HepG2 (cell line): ENCODE results near the gene LRRC3B. TPM values are rescaled to one million over a fixed set of nuclear protein-coding genes. Genes with fewer than 3 reads are reported as not detected.

Source experiments
- ATAC-seq: fragments of 200-7000 bp; cut with Tn5 transposase; 3 replicates; pipeline ENCODE4 v1.9.1; 2020; ENCODE audit warnings: mild to moderate bottlenecking, moderate library complexity
- BruUV-seq: library from RNA; stranded (reverse); fragments of 400-500 nt; replicated peaks from 2 replicates; lab custom pipeline; 2021; lab: Mats Ljungman, UMichigan
- CTCF ChIA-PET: fragments of 300-600 bp; formaldehyde crosslinking; extraction: SDS; loops from one replicate; lab custom pipeline; 2021; ENCODE audit warnings: low total read pairs, inconsistent platforms, low intra/inter-chr PET ratio; lab: Yijun Ruan, JAX
- POLR2A ChIA-PET: fragments of 350-600 bp; sonication (Branson Sonifier 250); formaldehyde crosslinking; loops from one replicate; lab custom pipeline; 2020; ENCODE audit warnings: antibody characterized with exemption, inconsistent platforms; lab: Yijun Ruan, JAX
- DNase-seq: peaks from one replicate; pipeline ENCODE4 v3.0.0-alpha.2; 2015; ENCODE audit warnings: low spot score
- FAIRE-seq: peaks from 3 replicates; lab custom pipeline; 2011; peaks lifted over from hg19 to GRCh38; lab: Jason Lieb, UNC
- H2AFZ ChIP-seq: one replicate; pipeline ENCODE4 v1.6.1; 2011; ENCODE audit warnings: low read length, inconsistent platforms
- H3K27ac ChIP-seq: fragments of 300-600 bp; 3 replicates; pipeline ENCODE4 v1.8.0; 2011; ENCODE audit warnings: mixed run types, mild to moderate bottlenecking, mixed read lengths, low read length, inconsistent platforms; ENCODE audit not compliant: insufficient read depth; ENCODE audit errors: extremely low read length
- H3K27me3 ChIP-seq, 2 experiments: fragments of 200-600 bp in 1 of 2; 2 replicates in 1 of 2; 3 replicates in 1 of 2; pipeline versions ENCODE4 v1.6.0 to v1.8.0; 2011; ENCODE audit warnings: low read length in 2 of 2, mild to moderate bottlenecking in 2 of 2, moderate library complexity in 2 of 2, inconsistent platforms in 1 of 2; ENCODE audit not compliant: insufficient read depth in 2 of 2, control insufficient read depth in 1 of 2
- H3K36me3 ChIP-seq, 2 experiments: fragments of 200-600 bp in 1 of 2; replicated peaks in 1 of 2; 2 replicates in 1 of 2; 3 replicates in 1 of 2; pipeline versions ENCODE4 v1.5.1 to v1.8.0; 2011; ENCODE audit warnings: low read length in 2 of 2, inconsistent platforms in 1 of 2; ENCODE audit not compliant: insufficient read depth in 2 of 2, control insufficient read depth in 1 of 2
- H3K4me1 ChIP-seq: 2 replicates; pipeline ENCODE4 v1.5.1; 2012; ENCODE audit warnings: low read length, inconsistent platforms; ENCODE audit not compliant: insufficient read depth
- H3K4me2 ChIP-seq: 2 replicates; pipeline ENCODE4 v1.6.0; 2011; ENCODE audit warnings: low read depth, low read length, inconsistent platforms
- H3K4me3 ChIP-seq, 3 experiments: fragments of 200-600 bp in 1 of 3; sonication (generic), shearing (Covaris generic) in 1 of 3; replicated peaks in 1 of 3; 2 replicates each; pipeline ENCODE4 v1.5.1; 2011 to 2016; ENCODE audit warnings: low read length in 3 of 3, inconsistent platforms in 2 of 3, low read depth in 2 of 3, mild to moderate bottlenecking in 2 of 3, control low read depth in 1 of 3, mixed read lengths in 1 of 3; ENCODE audit not compliant: insufficient read depth in 1 of 3
- H3K79me2 ChIP-seq: one replicate; pipeline ENCODE4 v1.6.1; 2011; ENCODE audit warnings: low read length, inconsistent platforms; ENCODE audit not compliant: insufficient read depth
- H3K9ac ChIP-seq: 2 replicates; pipeline ENCODE4 v1.6.0; 2011; ENCODE audit warnings: mild to moderate bottlenecking, low read depth, low read length, inconsistent platforms; ENCODE audit not compliant: insufficient read depth
- H3K9me3 ChIP-seq: 2 replicates; pipeline ENCODE4 v1.5.1; 2012; ENCODE audit warnings: mild to moderate bottlenecking, low read length
- H4K20me1 ChIP-seq: 2 replicates; pipeline ENCODE4 v1.6.0; 2011; ENCODE audit warnings: inconsistent platforms, mild to moderate bottlenecking, low read length, moderate library complexity; ENCODE audit not compliant: insufficient read depth
- AFF4 ChIP-seq: sonication (generic); formaldehyde crosslinking; IDR thresholded peaks from 2 replicates; pipeline ENCODE4 v1.4.0; 2020; ENCODE audit warnings: missing genetic modification reagents
- AGO2 ChIP-seq: fragments of 200-400 bp; formaldehyde crosslinking; optimal IDR thresholded peaks from 2 replicates; pipeline ENCODE3; 2017; ENCODE audit warnings: mild to moderate bottlenecking, low read depth, low read length, moderate library complexity
- ELF3 ChIP-seq: IDR thresholded peaks from 2 replicates; pipeline ENCODE4 v1.6.1; 2016; ENCODE audit warnings: missing genetic modification reagents, missing compliant biosample characterization
- FLYWCH1 ChIP-seq: sonication (generic); formaldehyde crosslinking; IDR thresholded peaks from 2 replicates; pipeline ENCODE4 v1.8.1; 2023; ENCODE audit warnings: mild to moderate bottlenecking, missing genetic modification reagents
- MLX ChIP-seq: IDR thresholded peaks from 2 replicates; pipeline ENCODE4 v1.6.1; 2016
- RCOR2 ChIP-seq: IDR thresholded peaks from 2 replicates; pipeline ENCODE4 v1.6.1; 2016; ENCODE audit warnings: missing biosample characterization, missing genetic modification reagents
- RXRA ChIP-seq: sonication (generic); formaldehyde crosslinking; IDR thresholded peaks from 2 replicates; pipeline ENCODE4 v1.5.1; 2020; ENCODE audit warnings: missing genetic modification reagents
- SRSF4 ChIP-seq: fragments of 200-400 bp; formaldehyde crosslinking; IDR thresholded peaks from one replicate; pipeline ENCODE4 v1.6.1; 2018; ENCODE audit warnings: mild to moderate bottlenecking, low read depth, low read length, moderate library complexity; ENCODE audit not compliant: poor library complexity, severe bottlenecking
- STAT5B ChIP-seq: sonication (generic); formaldehyde crosslinking; IDR thresholded peaks from 2 replicates; pipeline ENCODE4 v1.4.0; 2020; ENCODE audit warnings: missing genetic modification reagents
- TAF1 ChIP-seq: sonication (generic); formaldehyde crosslinking; IDR thresholded peaks from 2 replicates; pipeline ENCODE4 v1.4.0; 2020; ENCODE audit warnings: missing genetic modification reagents
- TARDBP ChIP-seq: sonication (generic); formaldehyde crosslinking; IDR thresholded peaks from 2 replicates; pipeline ENCODE4 v1.8.0; 2022; ENCODE audit warnings: mild to moderate bottlenecking, missing genetic modification reagents
- YY1 ChIP-seq: IDR thresholded peaks from 2 replicates; pipeline ENCODE4 v1.6.1; 2011; ENCODE audit warnings: low read length, low read depth, moderate library complexity, mild to moderate bottlenecking; ENCODE audit not compliant: insufficient read depth, insufficient replicate concordance
- ZKSCAN5 ChIP-seq: sonication (generic); formaldehyde crosslinking; IDR thresholded peaks from 2 replicates; pipeline ENCODE4 v1.5.1; 2020; ENCODE audit warnings: mild to moderate bottlenecking, missing genetic modification reagents
- ZNF260 ChIP-seq: sonication (generic); formaldehyde crosslinking; IDR thresholded peaks from 2 replicates; pipeline ENCODE4 v1.4.0; 2020; ENCODE audit warnings: missing genetic modification reagents, low read depth, mild to moderate bottlenecking, borderline replicate concordance
- ZNF451 ChIP-seq: sonication (generic); formaldehyde crosslinking; IDR thresholded peaks from 2 replicates; pipeline ENCODE4 v1.5.0; 2020; ENCODE audit warnings: mild to moderate bottlenecking, missing genetic modification reagents
- ZNF543 ChIP-seq: sonication (generic); formaldehyde crosslinking; IDR thresholded peaks from 2 replicates; pipeline ENCODE4 v1.4.0; 2020; ENCODE audit warnings: mild to moderate bottlenecking, missing genetic modification reagents
- ZNF546 ChIP-seq: sonication (generic); formaldehyde crosslinking; conservative IDR thresholded peaks from 2 replicates; pipeline ENCODE4 v1.8.1; 2023; ENCODE audit warnings: mild to moderate bottlenecking, missing genetic modification reagents
- ZNF549 ChIP-seq: sonication (generic); formaldehyde crosslinking; IDR thresholded peaks from 2 replicates; pipeline ENCODE4 v1.5.0; 2020; ENCODE audit warnings: missing genetic modification reagents
- ZNF652 ChIP-seq: IDR thresholded peaks from 2 replicates; pipeline ENCODE4 v1.6.1; 2016; ENCODE audit warnings: low read depth, borderline replicate concordance
- ZNF841 ChIP-seq: sonication (generic); formaldehyde crosslinking; IDR thresholded peaks from 2 replicates; pipeline ENCODE4 v1.8.1; 2023; ENCODE audit warnings: missing genetic modification reagents, borderline replicate concordance
- WGBS: methylation state at CpG from one replicate; pipeline ENCODE4 v1.1.6; 2017; ENCODE audit warnings: low lambda C conversion rate; 5-methylcytosine and 5-hydroxymethylcytosine counted together
- in situ Hi-C: cut with HindIII; loops from 2 replicates; pipeline ENCODE4 v1.10.0; 2017; ENCODE audit warnings: low pct_unique_long_range_greater_than_20kb; ENCODE audit not compliant: extremely low pct_ligation_motif_present
- intact Hi-C: fragments of 100-400 bp; cut with micrococcal nuclease; formaldehyde crosslinking; loops from one replicate; pipeline ENCODE4 v1.10.0; 2022; ENCODE audit not compliant: unreplicated experiment
- polyA plus RNA-seq, 8 experiments: library from polyadenylated mRNA; depleted of rRNA in 3 of 8; stranded (reverse) in 7 of 8; unstranded in 1 of 8; fragments of >200 nt; fragmentation: Illumina TruSeq in 4 of 8; extraction: Trizol in 4 of 8; gene quantifications; 2 replicates each; pipeline versions ENCODE4 v1.2.1 to v1.2.3, GENCODE V29; 2011 to 2016; ENCODE audit warnings: low read depth in 4 of 8, missing spikeins in 1 of 8, mixed read lengths in 1 of 8; ENCODE audit not compliant: insufficient read depth in 1 of 8
- total RNA-seq, 5 experiments: library from RNA; depleted of rRNA; stranded (reverse); fragments of >200 nt; fragmentation: Illumina TruSeq; extraction: Trizol; gene quantifications; 2 replicates each; pipeline ENCODE4 v1.2.3, GENCODE V29; 2016; ENCODE audit warnings: low read depth in 1 of 5

Gene LRRC3B
- total and polyA plus RNA-seq, 2 of the 13 experiments (the other 11 are each of a cell fraction or from before 2014, with no cell fraction given), result not detected

GRCh38 chr3:26634601-26635000, 12.0 kb downstream of the LRRC3B start:
- FAIRE-seq, result no peak
- WGBS, result 0% methylated on average over 5 of the region's 5 CpGs

More at GRCh38 chr3:26634601-26635000, 12.0 kb downstream of the LRRC3B start:
- ATAC-seq (no peak), DNase-seq (no peak)
- in situ Hi-C loops, result no loop called here
- Histone ChIP-seq H2AFZ (no peak overlapping the region), H3K27ac (no peak overlapping the region), H3K27me3 (no peaks in the 10 kb centered on the region), H3K9me3 (no peaks in the 10 kb centered on the region), H3K4me1 (no peaks in the 10 kb centered on the region), H3K36me3 (no peaks in the 10 kb centered on the region), H3K9ac (no peak overlapping the region), H3K79me2 (no peaks in the 10 kb centered on the region), H4K20me1 (no peaks in the 10 kb centered on the region), H3K4me2 (no peak overlapping the region), H3K4me3 (no peak overlapping the region)
- intact Hi-C loops, result no loop called here
- no peak for TF ChIP-seq RCOR2 (CRISPR knock-in tag)
- no peak for TF ChIP-seq ZKSCAN5 (CRISPR knock-in tag)
- TF ChIP-seq FLYWCH1, result no peak
- TF ChIP-seq ZNF549 (CRISPR knock-in tag), result no peak
- TF ChIP-seq ZNF451 (CRISPR knock-in tag), result no peak
- TF ChIP-seq ZNF543 (CRISPR knock-in tag), result no peak
- TF ChIP-seq ZNF652 (CRISPR knock-in tag), result no peak
- TF ChIP-seq SRSF4, result no peak
- no peak for TF ChIP-seq AFF4 (CRISPR knock-in tag)
- no peak for TF ChIP-seq TARDBP
- no peak for TF ChIP-seq ZNF546 (CRISPR knock-in tag)
- no peak for TF ChIP-seq MLX (CRISPR knock-in tag)
- no peak for TF ChIP-seq YY1
- no peak for TF ChIP-seq ELF3 (CRISPR knock-in tag)
- no peak for TF ChIP-seq AGO2
- no peak for TF ChIP-seq ZNF841
- no peak for TF ChIP-seq STAT5B (CRISPR knock-in tag)
- TF ChIP-seq TAF1 (CRISPR knock-in tag), result no peak
- TF ChIP-seq RXRA (CRISPR knock-in tag), result no peak
- TF ChIP-seq ZNF260, result no peak
- no TSS peak for BruUV-seq
- CTCF ChIA-PET, result no interaction called here
- POLR2A ChIA-PET, result no interaction called here
